NCI-H187 (cell line): Measurements from ENCODE around the gene CCL23.

ENCODE experiments used
- DNase-seq, 2 experiments: peaks; one replicate each; lab custom pipeline; 2025; lab: John Stamatoyannopoulos, UW

CCL23 gene

DNA sequence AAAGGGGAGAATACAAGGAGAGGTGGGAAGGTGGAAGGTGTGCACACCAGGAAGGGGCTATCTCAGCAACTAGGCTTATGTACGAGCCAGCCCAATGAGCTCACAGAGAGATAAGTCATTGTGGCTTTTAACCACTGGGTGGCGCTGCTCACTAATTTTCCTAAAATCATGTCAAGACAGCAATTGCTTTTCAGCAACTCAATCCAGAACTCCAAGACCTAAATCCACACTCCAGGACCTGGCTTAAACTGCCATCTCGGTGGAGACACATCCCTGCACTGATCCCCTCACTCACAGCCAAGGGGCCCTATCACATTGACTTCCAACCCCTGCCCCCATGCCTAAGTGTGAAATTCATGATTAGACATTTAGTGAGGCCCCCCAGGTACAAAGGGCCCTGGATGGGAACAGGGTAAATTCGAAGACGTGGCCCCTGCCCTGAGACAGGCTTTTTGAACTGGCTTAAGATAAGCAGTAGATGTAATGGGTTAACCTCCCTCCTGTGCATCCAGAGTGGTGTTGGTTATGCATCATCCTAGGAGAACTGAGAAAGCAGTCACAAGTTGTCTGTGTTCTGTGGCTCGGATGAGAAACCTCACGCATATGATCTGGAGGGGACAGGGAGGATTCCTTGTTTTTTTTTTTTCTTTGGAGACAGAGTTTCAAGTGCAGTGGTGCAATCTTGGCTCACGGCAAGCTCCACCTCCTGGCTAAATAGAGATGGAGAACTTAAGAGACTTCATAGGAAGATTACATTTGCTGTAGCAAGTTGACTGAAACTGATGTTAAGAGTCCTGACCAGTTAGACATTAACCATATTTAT lies 48.0 kb downstream of the CCL23 start:
- DNase-seq = peak; percentile 51 to 60

DNA sequence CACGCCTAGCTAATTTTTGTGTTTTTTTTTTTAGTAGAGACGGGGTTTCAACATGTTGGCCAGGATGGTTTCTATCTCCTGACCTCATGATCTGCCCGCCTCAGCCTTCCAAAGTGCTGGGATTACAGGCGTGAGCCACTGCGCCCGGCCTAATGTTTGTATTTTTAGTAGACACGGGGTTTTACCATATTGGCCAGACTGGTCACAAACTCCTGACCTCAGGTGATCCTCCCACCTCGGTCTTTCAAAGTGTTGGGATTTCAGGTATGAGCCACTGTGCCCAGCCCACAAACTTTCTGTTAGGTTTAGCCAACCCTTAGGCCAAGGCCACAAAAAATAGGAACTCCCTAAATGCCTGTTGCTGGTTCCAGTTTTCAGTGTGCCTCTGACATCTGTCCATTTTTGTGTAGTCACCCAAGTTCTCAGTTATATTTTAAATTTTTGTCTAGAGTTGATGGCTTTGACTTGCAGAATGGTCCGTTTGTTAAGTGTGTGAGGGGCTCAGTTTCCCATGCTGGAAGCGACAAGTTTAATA lies 49.2 kb downstream of the CCL23 start:
- no peak for DNase-seq

DNA sequence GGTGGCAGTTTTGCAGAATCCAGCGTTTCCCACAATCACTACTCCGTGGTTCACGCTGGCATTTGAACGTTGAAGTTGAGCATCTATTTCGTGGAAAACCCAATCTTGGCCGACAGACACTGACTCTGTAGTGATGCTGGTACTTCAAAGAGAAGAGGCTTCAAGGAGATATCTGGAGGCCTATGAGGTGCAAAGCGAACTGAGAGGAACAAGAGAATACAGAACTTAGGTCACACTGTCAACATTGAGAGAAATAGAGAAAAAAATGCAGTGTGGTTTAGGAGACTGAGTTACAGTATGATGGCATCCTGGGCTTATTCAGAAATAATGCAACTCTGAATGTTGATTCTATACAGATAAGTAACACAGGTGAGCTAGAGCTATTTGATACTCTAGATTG lies 52.5 kb downstream of the CCL23 start:
- no peak for DNase-seq

DNA sequence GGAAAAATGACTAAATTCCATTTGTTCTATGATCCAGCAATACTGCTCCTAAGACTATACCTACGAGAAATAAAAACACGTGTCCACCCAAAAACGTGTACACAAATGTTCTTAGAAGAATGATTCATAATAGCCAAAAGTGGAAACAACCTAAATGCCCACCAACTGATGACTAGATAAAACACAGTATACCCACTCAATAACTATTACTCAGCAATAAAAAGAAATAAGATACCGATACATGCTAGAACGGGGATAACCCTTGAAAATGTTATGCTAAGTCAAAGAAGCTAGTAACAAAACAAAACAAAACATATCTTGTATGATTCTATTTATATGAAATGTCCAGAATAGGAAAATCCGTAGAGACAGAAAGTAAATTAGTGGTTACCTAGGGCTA lies 54.1 kb downstream of the CCL23 start:
- no peak for DNase-seq
